ENCODE measurements around the gene OR5A1.
"Not testable (repeated sequence)": the region's sequence is repeated elsewhere in the genome, so short reads cannot be mapped to it uniquely, and the experiment has no call there.

Gene OR5A1

GRCh38 chr11:59436169-59436568 lies at the start of gene OR5A1:
OR5A1 (plus strand) TSS chr11:59436469; CDS start chr11:59443169, 6,700 bp downstream.
- no peak for FAIRE-seq

- FAIRE-seq = no peak
These were observed 42.1 kb upstream of the OR5A1 start for GRCh38 chr11:59394186-59394585.

GRCh38 chr11:59400461-59401261 lies 35.6 kb upstream of the OR5A1 start:
- FAIRE-seq = no peak

- no peak for FAIRE-seq
These were observed 35.1 kb upstream of the OR5A1 start for GRCh38 chr11:59401262-59401552.

- no peak for FAIRE-seq
These were observed 32.7 kb upstream of the OR5A1 start for GRCh38 chr11:59403546-59403945.

- FAIRE-seq = no peak
These were observed 22.6 kb upstream of the OR5A1 start for GRCh38 chr11:59413646-59414045.

GRCh38 chr11:59415111-59415510 lies 21.2 kb upstream of the OR5A1 start:
- no peak for FAIRE-seq

- FAIRE-seq = no peak
These were observed 19.7 kb upstream of the OR5A1 start for GRCh38 chr11:59416613-59417012.

GRCh38 chr11:59417023-59417422 lies 19.2 kb upstream of the OR5A1 start:
- no peak for FAIRE-seq

- no peak for FAIRE-seq
These were observed 18.1 kb upstream of the OR5A1 start for GRCh38 chr11:59418156-59418555.

GRCh38 chr11:59423835-59424234 lies 12.4 kb upstream of the OR5A1 start:
- FAIRE-seq = no peak

GRCh38 chr11:59425131-59425530 lies 11.1 kb upstream of the OR5A1 start:
- FAIRE-seq = no peak

GRCh38 chr11:59426361-59427067 lies 9.8 kb upstream of the OR5A1 start, which contains the start of gene OR5A2:
OR5A2 (minus strand) TSS chr11:59426413; CDS start chr11:59422953, 3,460 bp downstream.
- no peak for FAIRE-seq

- no peak for FAIRE-seq
These were observed 9.2 kb upstream of the OR5A1 start for GRCh38 chr11:59427068-59427382.

GRCh38 chr11:59429924-59430516 lies 6.2 kb upstream of the OR5A1 start:
- FAIRE-seq = peak; percentile 61

GRCh38 chr11:59437770-59438169 lies 1.5 kb downstream of the OR5A1 start:
- no peak for FAIRE-seq

GRCh38 chr11:59445624-59446023 lies 9.4 kb downstream of the OR5A1 start:
- not testable (repeated sequence) for FAIRE-seq

GRCh38 chr11:59448484-59448883 lies 12.2 kb downstream of the OR5A1 start:
- no peak for FAIRE-seq

GRCh38 chr11:59456661-59457060 lies 20.4 kb downstream of the OR5A1 start, which contains the start of gene OR4D6:
OR4D6 (plus strand) TSS chr11:59456961; CDS start chr11:59456961, 0 bp downstream.
- FAIRE-seq = no peak

GRCh38 chr11:59459916-59460315 lies 23.6 kb downstream of the OR5A1 start:
- FAIRE-seq = no peak

GRCh38 chr11:59463190-59463641 lies 26.9 kb downstream of the OR5A1 start:
- no peak for FAIRE-seq

- FAIRE-seq = no peak
These were observed 36.7 kb downstream of the OR5A1 start, which contains the start of gene OR4D10 for GRCh38 chr11:59473015-59473414. OR4D10 (plus strand) TSS chr11:59473315; CDS start chr11:59477430, 4,115 bp downstream.

- no peak for FAIRE-seq
These were observed 38.9 kb downstream of the OR5A1 start for GRCh38 chr11:59475176-59475575.

GRCh38 chr11:59479906-59480305 lies 43.6 kb downstream of the OR5A1 start:
- FAIRE-seq = peak; percentile 47

Measured in A204.1 (cell line).